ENCODE data around the gene SLAMF1.

- TF ChIP-seq CTCF (IDR thresholded peaks at IDR 0.05; ENCODE audit: low read depth, low read length) = no peak
- TF ChIP-seq EZH2phosphoT487 (IDR thresholded peaks at IDR 0.05; ENCODE audit: low read depth) = no peak
Observed at GRCh38 chr1:160576390-160576789, 70.5 kb downstream of the SLAMF1 start.
